Measurements from ENCODE around the gene ANKRD13A. TPM values are rescaled to one million over a fixed set of nuclear protein-coding genes. Genes with fewer than 3 reads are reported as not detected.
A peak's percentile ranks its signal among the peaks of the same experiment; 100 is the strongest.

ANKRD13A gene
- total RNA-seq, 1 donor from 2014 or later: 29.5 TPM

- no peak overlapping the region for H3K4me3 Mint-ChIP-seq
- H3K4me1 Mint-ChIP-seq: peaks cover 10% of the 10 kb centered on the region
- no peak for TF ChIP-seq CTCF (conservative IDR thresholded peaks at IDR 0.05)
- H3K9me3 Mint-ChIP-seq: no peaks in the 10 kb centered on the region
- DNase-seq (ENCODE audit: low read depth, low spot score): no peak
- no peak overlapping the region for H3K27ac Mint-ChIP-seq (ENCODE audit: unreplicated experiment)
- H3K27me3 Mint-ChIP-seq (ENCODE audit: low read depth): no peaks in the 10 kb centered on the region
- H3K36me3 Mint-ChIP-seq (ENCODE audit: low read depth): peaks cover 7% of the 10 kb centered on the region
These were observed 9.8 kb upstream of the ANKRD13A start for GRCh38 chr12:109989380-109989779.

GRCh38 chr12:109991586-109991985, 7.6 kb upstream of the ANKRD13A start:
- no peak for TF ChIP-seq CTCF (conservative IDR thresholded peaks at IDR 0.05)
- H3K4me1 Mint-ChIP-seq: peaks cover 27% of the 10 kb centered on the region
- H3K36me3 Mint-ChIP-seq (ENCODE audit: low read depth): peaks cover 4% of the 10 kb centered on the region
- no peaks in the 10 kb centered on the region for H3K27me3 Mint-ChIP-seq (ENCODE audit: low read depth)
- H3K4me3 Mint-ChIP-seq: peak overlapping the region; percentile 39
- H3K27ac Mint-ChIP-seq (ENCODE audit: unreplicated experiment): no peak overlapping the region
- no peaks in the 10 kb centered on the region for H3K9me3 Mint-ChIP-seq
- no peak for DNase-seq (ENCODE audit: low read depth, low spot score)

GRCh38 chr12:109993091-109993490, 6.1 kb upstream of the ANKRD13A start:
- H3K27ac Mint-ChIP-seq (ENCODE audit: unreplicated experiment): no peak overlapping the region
- H3K27me3 Mint-ChIP-seq (ENCODE audit: low read depth): no peaks in the 10 kb centered on the region
- H3K4me3 Mint-ChIP-seq: no peak overlapping the region
- no peak for DNase-seq (ENCODE audit: low read depth, low spot score)
- H3K9me3 Mint-ChIP-seq: no peaks in the 10 kb centered on the region
- TF ChIP-seq CTCF (conservative IDR thresholded peaks at IDR 0.05): no peak
- peaks cover 35% of the 10 kb centered on the region for H3K4me1 Mint-ChIP-seq
- H3K36me3 Mint-ChIP-seq (ENCODE audit: low read depth): no peaks in the 10 kb centered on the region

- Mint-ChIP-seq H3K4me3 (peak overlapping the region; percentile 93), H3K27me3 (ENCODE audit: low read depth) (peaks cover 2% of the 10 kb centered on the region), H3K36me3 (ENCODE audit: low read depth) (no peaks in the 10 kb centered on the region), H3K9me3 (no peaks in the 10 kb centered on the region), H3K27ac (ENCODE audit: unreplicated experiment) (no peak overlapping the region), H3K4me1 (peaks cover 42% of the 10 kb centered on the region)
- TF ChIP-seq CTCF (conservative IDR thresholded peaks at IDR 0.05): no peak
- DNase-seq (ENCODE audit: low read depth, low spot score): no peak
These were observed 4.6 kb upstream of the ANKRD13A start for GRCh38 chr12:109994401-109995175.

- Mint-ChIP-seq H3K4me3 (peak overlapping the region; percentile 93), H3K27me3 (ENCODE audit: low read depth) (peaks cover 8% of the 10 kb centered on the region), H3K9me3 (no peaks in the 10 kb centered on the region), H3K4me1 (peaks cover 46% of the 10 kb centered on the region), H3K36me3 (ENCODE audit: low read depth) (no peaks in the 10 kb centered on the region), H3K27ac (ENCODE audit: unreplicated experiment) (peak overlapping the region; percentile 13)
- DNase-seq (ENCODE audit: low read depth, low spot score): no peak
- no peak for TF ChIP-seq CTCF (conservative IDR thresholded peaks at IDR 0.05)
These were observed 3.9 kb upstream of the ANKRD13A start for GRCh38 chr12:109995361-109995685.
